ENCODE data around the gene DNAH1. TPM values are rescaled to one million over a fixed set of nuclear protein-coding genes. Genes with fewer than 3 reads are reported as not detected.
A peak's percentile ranks its signal among the peaks of the same experiment; 100 is the strongest.

The DNAH1 gene
- polyA plus RNA-seq, 1 donor (not counting 4 experiments of a cell fraction or from before 2014, with no cell fraction given), result 0.33 TPM

- no peak overlapping the region for H3K27ac ChIP-seq (ENCODE audit: control insufficient read depth, insufficient read depth, low read length)
- FAIRE-seq (peak; percentile 23), DNase-seq (ENCODE audit: low read depth, low spot score) (no peak)
- no peak overlapping the region for H3K4me3 ChIP-seq (ENCODE audit: control insufficient read depth in 2 of 3, extremely low read depth in 1 of 3, insufficient read depth in 2 of 3, low read depth in 1 of 3, low read length in 3 of 3)
- H3K9ac ChIP-seq (ENCODE audit: control insufficient read depth, extremely low read depth, insufficient read depth, low read length), result no peak overlapping the region
- H3K36me3 ChIP-seq (ENCODE audit: control insufficient read depth in 2 of 2, extremely low read depth in 1 of 2, insufficient read depth in 2 of 2, low read length in 2 of 2), result no peaks in the 10 kb centered on the region
- no peaks in the 10 kb centered on the region for H4K20me1 ChIP-seq (ENCODE audit: control insufficient read depth, extremely low read depth, insufficient read depth, low read length)
- H3K9me3 ChIP-seq (ENCODE audit: control insufficient read depth, low read depth, low read length), result no peaks in the 10 kb centered on the region
- peak overlapping the region; percentile 79 for H2AFZ ChIP-seq (ENCODE audit: control insufficient read depth, low read length)
- peak overlapping the region; percentile 39 for H3K4me2 ChIP-seq (ENCODE audit: control insufficient read depth, extremely low read depth, insufficient read depth, low read depth, low read length)
- dilution Hi-C loops (cut with MboI; ENCODE audit: extremely low pct_ligation_motif_present, low sequenced_read_pairs), result no loop called here
- H3K9me1 ChIP-seq (ENCODE audit: control insufficient read depth, extremely low read depth, insufficient read depth, low read length), result no peaks in the 10 kb centered on the region
- TF ChIP-seq CTCF (optimal IDR thresholded peaks at IDR 0.05 in 1 of 3, IDR thresholded peaks at IDR 0.05 in 1 of 3, conservative IDR thresholded peaks at IDR 0.05 in 1 of 3; ENCODE audit: extremely low read depth in 1 of 3, insufficient read depth in 2 of 3, low read length in 3 of 3) (no peak), EZH2 (IDR thresholded peaks at IDR 0.05; ENCODE audit: low read length) (no peak)
- peaks cover 22% of the 10 kb centered on the region for H3K4me1 ChIP-seq (ENCODE audit: control insufficient read depth, extremely low read depth, insufficient read depth, low read length)
- no peaks in the 10 kb centered on the region for H3K79me2 ChIP-seq (ENCODE audit: control insufficient read depth, insufficient read depth, low read length)
- H3K27me3 ChIP-seq (ENCODE audit: control insufficient read depth, extremely low read depth, insufficient read depth, low read length), result no peaks in the 10 kb centered on the region
Measured at GRCh38 chr3:52433328-52433995, 117.3 kb downstream of the DNAH1 start.

GRCh38 chr3:52433996-52434479 is 117.9 kb downstream of the DNAH1 start:
- no peak overlapping the region for H3K27ac ChIP-seq (ENCODE audit: control insufficient read depth, insufficient read depth, low read length)
- no peak overlapping the region for H3K9ac ChIP-seq (ENCODE audit: control insufficient read depth, extremely low read depth, insufficient read depth, low read length)
- peak; percentile 81 for FAIRE-seq

More at GRCh38 chr3:52433996-52434479, 117.9 kb downstream of the DNAH1 start:
- Histone ChIP-seq H2AFZ (ENCODE audit: control insufficient read depth, low read length) (peak overlapping the region; percentile 79), H3K9me3 (ENCODE audit: control insufficient read depth, low read depth, low read length) (no peaks in the 10 kb centered on the region), H3K4me3 (ENCODE audit: control insufficient read depth in 2 of 3, extremely low read depth in 1 of 3, insufficient read depth in 2 of 3, low read depth in 1 of 3, low read length in 3 of 3) (peak overlapping the region in 1 of 3 experiments; percentile 11), H3K79me2 (ENCODE audit: control insufficient read depth, insufficient read depth, low read length) (no peaks in the 10 kb centered on the region), H4K20me1 (ENCODE audit: control insufficient read depth, extremely low read depth, insufficient read depth, low read length) (no peaks in the 10 kb centered on the region), H3K4me2 (ENCODE audit: control insufficient read depth, extremely low read depth, insufficient read depth, low read depth, low read length) (peak overlapping the region; percentile 39), H3K27me3 (ENCODE audit: control insufficient read depth, extremely low read depth, insufficient read depth, low read length) (no peaks in the 10 kb centered on the region), H3K36me3 (ENCODE audit: control insufficient read depth in 2 of 2, extremely low read depth in 1 of 2, insufficient read depth in 2 of 2, low read length in 2 of 2) (no peaks in the 10 kb centered on the region), H3K4me1 (ENCODE audit: control insufficient read depth, extremely low read depth, insufficient read depth, low read length) (peaks cover 22% of the 10 kb centered on the region), H3K9me1 (ENCODE audit: control insufficient read depth, extremely low read depth, insufficient read depth, low read length) (no peaks in the 10 kb centered on the region)
- DNase-seq (ENCODE audit: low read depth, low spot score), result no peak
- dilution Hi-C loops (cut with MboI; ENCODE audit: extremely low pct_ligation_motif_present, low sequenced_read_pairs), result no loop called here
- no peak for TF ChIP-seq CTCF (optimal IDR thresholded peaks at IDR 0.05 in 1 of 3, IDR thresholded peaks at IDR 0.05 in 1 of 3, conservative IDR thresholded peaks at IDR 0.05 in 1 of 3; ENCODE audit: extremely low read depth in 1 of 3, insufficient read depth in 2 of 3, low read length in 3 of 3)

All from keratinocyte (primary cell).